Measurements from ENCODE around the gene SSX4B. TPM values are rescaled to one million over a fixed set of nuclear protein-coding genes. Genes with fewer than 3 reads are reported as not detected.

The SSX4B gene
- total RNA-seq, 2 donors from 2014 or later, result 1.00 to 1.5 TPM

DNA sequence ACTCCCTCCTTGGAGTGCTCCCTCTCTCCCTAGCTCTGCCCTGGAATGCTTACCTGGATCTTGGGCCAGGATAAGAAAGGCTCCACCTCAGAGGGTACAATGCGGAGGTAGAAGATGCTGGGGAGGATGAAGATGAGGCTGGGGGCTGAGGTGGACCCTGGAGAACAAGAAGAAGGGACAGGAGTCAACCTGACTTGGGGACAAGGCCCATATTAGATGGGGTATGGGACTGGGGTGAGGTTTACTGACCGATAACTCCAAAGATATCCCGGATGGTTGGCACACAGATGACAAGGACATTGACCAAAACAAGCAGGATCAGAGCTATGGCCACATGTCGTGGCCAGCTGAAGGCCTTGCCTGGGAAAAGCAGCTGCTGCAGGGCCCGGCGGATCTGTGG is 47.7 kb upstream of the SSX4B start:
- H3K4me1 Mint-ChIP-seq, result peaks cover 4% of the 10 kb centered on the region
- no peak overlapping the region for H3K9ac ChIP-seq (ENCODE audit: extremely low read depth, low read length, poor library complexity, severe bottlenecking)
- DNase-seq, result no peak
- TF ChIP-seq, protein P1, sequence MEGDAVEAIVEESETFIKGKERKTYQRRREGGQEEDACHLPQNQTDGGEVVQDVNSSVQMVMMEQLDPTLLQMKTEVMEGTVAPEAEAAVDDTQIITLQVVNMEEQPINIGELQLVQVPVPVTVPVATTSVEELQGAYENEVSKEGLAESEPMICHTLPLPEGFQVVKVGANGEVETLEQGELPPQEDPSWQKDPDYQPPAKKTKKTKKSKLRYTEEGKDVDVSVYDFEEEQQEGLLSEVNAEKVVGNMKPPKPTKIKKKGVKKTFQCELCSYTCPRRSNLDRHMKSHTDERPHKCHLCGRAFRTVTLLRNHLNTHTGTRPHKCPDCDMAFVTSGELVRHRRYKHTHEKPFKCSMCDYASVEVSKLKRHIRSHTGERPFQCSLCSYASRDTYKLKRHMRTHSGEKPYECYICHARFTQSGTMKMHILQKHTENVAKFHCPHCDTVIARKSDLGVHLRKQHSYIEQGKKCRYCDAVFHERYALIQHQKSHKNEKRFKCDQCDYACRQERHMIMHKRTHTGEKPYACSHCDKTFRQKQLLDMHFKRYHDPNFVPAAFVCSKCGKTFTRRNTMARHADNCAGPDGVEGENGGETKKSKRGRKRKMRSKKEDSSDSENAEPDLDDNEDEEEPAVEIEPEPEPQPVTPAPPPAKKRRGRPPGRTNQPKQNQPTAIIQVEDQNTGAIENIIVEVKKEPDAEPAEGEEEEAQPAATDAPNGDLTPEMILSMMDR (conservative IDR thresholded peaks at IDR 0.05), result no peak
- no peaks in the 10 kb centered on the region for H3K27me3 Mint-ChIP-seq (ENCODE audit: insufficient read depth)
- WGBS, 2 experiments (ENCODE audit: insufficient coverage in 1 of 2, insufficient read length in 1 of 2), result 99 to 100% methylated on average over 2 to 6 of the region's 6 CpGs
- H3K36me3 Mint-ChIP-seq (ENCODE audit: low read depth), result peaks cover 47% of the 10 kb centered on the region
- H3K9me3 Mint-ChIP-seq, result peaks cover 70% of the 10 kb centered on the region
- peaks cover 37% of the 10 kb centered on the region for H3K36me3 ChIP-seq (ENCODE audit: control insufficient read depth, insufficient read depth, low read length)
- no peak overlapping the region for H3K4me3 ChIP-seq (ENCODE audit: low read length)
- H3K4me1 ChIP-seq (ENCODE audit: control insufficient read depth, insufficient read depth, low read length), result no peaks in the 10 kb centered on the region
- no peak overlapping the region for H3K4me3 Mint-ChIP-seq
- no peak overlapping the region for H3K27ac Mint-ChIP-seq
- no peak overlapping the region for H3K27ac ChIP-seq (ENCODE audit: low read depth, low read length)
- H3K9me3 ChIP-seq (ENCODE audit: control insufficient read depth, low read length), result no peaks in the 10 kb centered on the region
- no peaks in the 10 kb centered on the region for H3K27me3 ChIP-seq (ENCODE audit: control insufficient read depth, insufficient read depth, low read length, poor library complexity, severe bottlenecking)

DNA sequence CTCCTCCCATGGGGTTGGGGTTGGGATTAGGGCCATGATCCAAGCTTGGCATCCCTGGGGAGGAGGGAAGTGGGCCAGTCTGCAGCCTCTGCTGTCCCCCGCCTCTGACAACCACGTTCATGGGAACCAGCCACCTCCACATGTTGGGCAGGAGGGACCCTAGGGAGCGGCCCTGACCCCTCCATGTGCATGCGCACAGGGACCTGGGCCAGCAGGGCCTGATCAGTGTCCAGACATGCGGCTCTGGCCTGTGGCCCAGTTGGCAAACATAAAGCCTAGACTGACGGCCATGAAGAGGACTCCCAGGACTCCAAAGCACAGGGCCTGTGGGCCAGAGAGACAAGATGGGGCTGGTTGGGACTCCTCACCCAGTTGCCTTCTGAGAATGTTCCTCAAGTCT is 47.0 kb upstream of the SSX4B start:
- Mint-ChIP-seq H3K27ac (no peak overlapping the region), H3K4me1 (peaks cover 2% of the 10 kb centered on the region), H3K27me3 (ENCODE audit: insufficient read depth) (no peaks in the 10 kb centered on the region), H3K9me3 (peaks cover 69% of the 10 kb centered on the region), H3K36me3 (ENCODE audit: low read depth) (peaks cover 41% of the 10 kb centered on the region), H3K4me3 (no peak overlapping the region)
- Histone ChIP-seq H3K9me3 (ENCODE audit: control insufficient read depth, low read length) (no peaks in the 10 kb centered on the region), H3K27ac (ENCODE audit: low read depth, low read length) (no peak overlapping the region), H3K4me1 (ENCODE audit: control insufficient read depth, insufficient read depth, low read length) (no peaks in the 10 kb centered on the region), H3K9ac (ENCODE audit: extremely low read depth, low read length, poor library complexity, severe bottlenecking) (no peak overlapping the region), H3K27me3 (ENCODE audit: control insufficient read depth, insufficient read depth, low read length, poor library complexity, severe bottlenecking) (no peaks in the 10 kb centered on the region), H3K36me3 (ENCODE audit: control insufficient read depth, insufficient read depth, low read length) (peaks cover 31% of the 10 kb centered on the region), H3K4me3 (ENCODE audit: low read length) (no peak overlapping the region)
- TF ChIP-seq, protein P1 (conservative IDR thresholded peaks at IDR 0.05), result no peak
- no peak for DNase-seq
- WGBS, 2 experiments (ENCODE audit: insufficient coverage in 1 of 2, insufficient read length in 1 of 2), result 91 to 100% methylated on average over 1 to 6 of the region's 6 CpGs

DNA sequence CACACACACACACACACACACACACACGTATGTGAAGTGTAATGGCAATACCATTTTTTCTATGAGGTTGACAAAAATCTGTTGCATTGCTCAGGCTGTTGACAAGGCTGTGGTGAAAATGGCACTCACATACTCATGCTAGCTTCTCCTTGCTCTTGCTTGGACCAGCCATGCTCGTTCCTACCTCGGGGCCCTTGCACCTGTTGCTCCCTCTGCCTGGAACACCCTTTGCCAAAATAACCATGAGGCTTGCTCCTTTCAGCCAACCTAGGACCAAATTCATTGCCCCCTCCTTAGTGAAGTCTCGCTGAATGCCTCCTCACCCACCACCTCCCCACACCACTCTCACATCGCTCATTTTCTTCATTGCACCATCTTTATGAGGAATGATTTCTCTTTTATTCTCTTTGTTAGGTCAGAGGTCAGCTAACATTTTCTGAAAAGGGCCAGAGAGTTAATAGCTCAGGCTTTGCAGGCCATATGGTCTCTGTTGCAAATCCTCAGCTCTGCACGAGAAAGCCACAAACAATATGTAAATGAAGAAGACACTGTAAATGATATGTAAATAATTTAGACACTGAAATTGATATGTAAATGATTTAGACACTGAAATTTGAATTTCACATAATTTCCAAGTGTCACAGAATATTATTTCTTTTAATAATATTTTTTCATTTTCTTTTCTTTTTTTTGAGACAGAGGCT is 45.0 kb upstream of the SSX4B start:
- Mint-ChIP-seq H3K4me1 (no peaks in the 10 kb centered on the region), H3K36me3 (ENCODE audit: low read depth) (peaks cover 31% of the 10 kb centered on the region), H3K9me3 (peaks cover 63% of the 10 kb centered on the region), H3K27ac (no peak overlapping the region), H3K4me3 (no peak overlapping the region), H3K27me3 (ENCODE audit: insufficient read depth) (no peaks in the 10 kb centered on the region)
- TF ChIP-seq, protein P1 (conservative IDR thresholded peaks at IDR 0.05), result no peak
- H3K27me3 ChIP-seq (ENCODE audit: control insufficient read depth, insufficient read depth, low read length, poor library complexity, severe bottlenecking), result no peaks in the 10 kb centered on the region
- 90 to 99% methylated on average over 2 to 4 of the region's 6 CpGs for WGBS, 2 experiments (ENCODE audit: insufficient coverage in 1 of 2, insufficient read length in 1 of 2)
- no peak overlapping the region for H3K9ac ChIP-seq (ENCODE audit: extremely low read depth, low read length, poor library complexity, severe bottlenecking)
- H3K36me3 ChIP-seq (ENCODE audit: control insufficient read depth, insufficient read depth, low read length), result peaks cover 20% of the 10 kb centered on the region
- H3K4me1 ChIP-seq (ENCODE audit: control insufficient read depth, insufficient read depth, low read length), result no peaks in the 10 kb centered on the region
- H3K9me3 ChIP-seq (ENCODE audit: control insufficient read depth, low read length), result no peaks in the 10 kb centered on the region
- H3K4me3 ChIP-seq (ENCODE audit: low read length), result no peak overlapping the region
- DNase-seq, result no peak
- no peak overlapping the region for H3K27ac ChIP-seq (ENCODE audit: low read depth, low read length)
